HFFc6 (cell line): ENCODE data around the gene PRODH. TPM values are rescaled to one million over a fixed set of nuclear protein-coding genes. Genes with fewer than 3 reads are reported as not detected.

Experiments
- DNase-seq: peaks from one replicate; pipeline ENCODE4 v3.0.0-alpha.2; 2018
- H3K27ac Mint-ChIP-seq: 2 replicates; pipeline ENCODE4 v1.8.0; 2020; ENCODE audit warnings: mild to moderate bottlenecking, mixed read lengths
- H3K27me3 Mint-ChIP-seq: 2 replicates; pipeline ENCODE4 v1.8.0; 2021; ENCODE audit warnings: mild to moderate bottlenecking, moderate library complexity, mixed read lengths; ENCODE audit not compliant: insufficient read depth
- H3K36me3 Mint-ChIP-seq: 2 replicates; pipeline ENCODE4 v1.8.0; 2021; ENCODE audit warnings: low read depth, mixed read lengths
- H3K4me1 Mint-ChIP-seq: 2 replicates; pipeline ENCODE4 v1.8.0; 2020; ENCODE audit warnings: low read depth, mixed read lengths
- H3K4me3 Mint-ChIP-seq: 2 replicates; pipeline ENCODE4 v1.8.0; 2020; ENCODE audit warnings: mild to moderate bottlenecking, moderate library complexity, mixed read lengths
- H3K9me3 Mint-ChIP-seq: 2 replicates; pipeline ENCODE4 v1.8.0; 2020; ENCODE audit warnings: mild to moderate bottlenecking, mixed read lengths
- CTCF ChIP-seq: fragments of 200-600 bp; sonication (generic); IDR thresholded peaks from 2 replicates; pipeline ENCODE4 v1.5.0; 2021; ENCODE audit warnings: antibody characterized with exemption, mild to moderate bottlenecking
- total RNA-seq, 6 experiments: library from RNA; stranded (reverse); fragmentation: NEBNext Ultra II Directional; extraction: Animal tissue kit (Norgen Biotek cat#: 25700); gene quantifications; 2 replicates in 1 of 6; 3 replicates in 5 of 6; pipeline ENCODE4 v1.2.3, GENCODE V29; 2021

PRODH gene
- total RNA-seq, 6 experiments from 2014 or later: not detected

GRCh38 chr22:18979957-18980356, 43.9 kb upstream of the PRODH start:
- H3K4me1 Mint-ChIP-seq: no peaks in the 10 kb centered on the region
- peaks cover 17% of the 10 kb centered on the region for H3K9me3 Mint-ChIP-seq
- DNase-seq: no peak
- H3K36me3 Mint-ChIP-seq: no peaks in the 10 kb centered on the region
- H3K27me3 Mint-ChIP-seq: peaks cover 17% of the 10 kb centered on the region
- no peak overlapping the region for H3K4me3 Mint-ChIP-seq
- no peak for TF ChIP-seq CTCF
- no peak overlapping the region for H3K27ac Mint-ChIP-seq

GRCh38 chr22:18978506-18978905, 42.4 kb upstream of the PRODH start:
- H3K27ac Mint-ChIP-seq: no peak overlapping the region
- no peaks in the 10 kb centered on the region for H3K36me3 Mint-ChIP-seq
- no peaks in the 10 kb centered on the region for H3K4me1 Mint-ChIP-seq
- TF ChIP-seq CTCF: no peak
- H3K4me3 Mint-ChIP-seq: no peak overlapping the region
- peaks cover 28% of the 10 kb centered on the region for H3K27me3 Mint-ChIP-seq
- no peak for DNase-seq
- H3K9me3 Mint-ChIP-seq: peaks cover 17% of the 10 kb centered on the region

- Mint-ChIP-seq H3K4me3 (no peak overlapping the region), H3K27me3 (peaks cover 28% of the 10 kb centered on the region), H3K36me3 (no peaks in the 10 kb centered on the region), H3K4me1 (no peaks in the 10 kb centered on the region), H3K27ac (no peak overlapping the region), H3K9me3 (peaks cover 17% of the 10 kb centered on the region)
- DNase-seq: no peak
- no peak for TF ChIP-seq CTCF
These were observed 41.8 kb upstream of the PRODH start for GRCh38 chr22:18977824-18978425.

- Mint-ChIP-seq H3K4me3 (no peak overlapping the region), H3K27ac (no peak overlapping the region), H3K4me1 (no peaks in the 10 kb centered on the region), H3K36me3 (no peaks in the 10 kb centered on the region), H3K9me3 (peaks cover 12% of the 10 kb centered on the region), H3K27me3 (peaks cover 26% of the 10 kb centered on the region)
- TF ChIP-seq CTCF: no peak
- no peak for DNase-seq
These were observed 40.2 kb upstream of the PRODH start for GRCh38 chr22:18976197-18976751.

- TF ChIP-seq CTCF: no peak
- no peak overlapping the region for H3K4me3 Mint-ChIP-seq
- H3K27me3 Mint-ChIP-seq: peaks cover 26% of the 10 kb centered on the region
- H3K4me1 Mint-ChIP-seq: no peaks in the 10 kb centered on the region
- H3K36me3 Mint-ChIP-seq: no peaks in the 10 kb centered on the region
- DNase-seq: no peak
- H3K27ac Mint-ChIP-seq: no peak overlapping the region
- H3K9me3 Mint-ChIP-seq: peaks cover 6% of the 10 kb centered on the region
These were observed 39.5 kb upstream of the PRODH start for GRCh38 chr22:18975434-18976196.
